Calu3 (cell line): ENCODE results near the gene EN2. TPM values are rescaled to one million over a fixed set of nuclear protein-coding genes. Genes with fewer than 3 reads are reported as not detected.

Source experiments
- BruUV-seq: library from RNA; stranded (reverse); fragments of 400-500 nt; replicated peaks from 2 replicates; lab custom pipeline; 2021; lab: Mats Ljungman, UMichigan
- CTCF ChIA-PET: fragments of 300-600 bp; sonication (Branson Sonifier 250); formaldehyde crosslinking; loops from one replicate; lab custom pipeline; 2022; ENCODE audit warnings: antibody characterized with exemption; lab: Charles Lee
- DNase-seq: peaks from one replicate; pipeline ENCODE4 v3.0.0; 2022
- H3K27ac Mint-ChIP-seq: one replicate; pipeline ENCODE4 v1.8.0; 2022; ENCODE audit warnings: mixed read lengths; ENCODE audit not compliant: unreplicated experiment
- H3K27me3 Mint-ChIP-seq: one replicate; pipeline ENCODE4 v1.8.0; 2022; ENCODE audit warnings: mixed read lengths; ENCODE audit not compliant: unreplicated experiment
- H3K36me3 Mint-ChIP-seq: one replicate; pipeline ENCODE4 v1.8.0; 2022; ENCODE audit warnings: mild to moderate bottlenecking, moderate library complexity, mixed read lengths; ENCODE audit not compliant: insufficient read depth, unreplicated experiment
- H3K4me1 Mint-ChIP-seq: one replicate; pipeline ENCODE4 v1.8.0; 2022; ENCODE audit warnings: mild to moderate bottlenecking, low read depth, mixed read lengths; ENCODE audit not compliant: unreplicated experiment
- H3K4me3 Mint-ChIP-seq: one replicate; pipeline ENCODE4 v1.8.0; 2022; ENCODE audit warnings: mild to moderate bottlenecking, low read depth, moderate library complexity, mixed read lengths; ENCODE audit not compliant: unreplicated experiment
- H3K9me3 Mint-ChIP-seq: one replicate; pipeline ENCODE4 v1.8.0; 2022; ENCODE audit warnings: low read depth, mixed read lengths; ENCODE audit not compliant: unreplicated experiment
- CTCF ChIP-seq: fragments of 200-600 bp; IDR thresholded peaks from one replicate; pipeline ENCODE4 v1.8.0; 2022; ENCODE audit warnings: antibody characterized with exemption; ENCODE audit not compliant: unreplicated experiment
- intact Hi-C: fragments of 100-400 bp; cut with micrococcal nuclease; formaldehyde crosslinking; loops from one replicate; pipeline ENCODE4 v1.10.0; 2022; ENCODE audit not compliant: unreplicated experiment
- total RNA-seq: library from RNA; stranded (reverse); gene quantifications from 2 replicates; pipeline ENCODE4 v1.2.3, GENCODE V29; 2022

The EN2 gene
- total RNA-seq, 1 experiment from 2014 or later: 3.2 TPM

GRCh38 chr7:155451840-155452239 lies 6.1 kb upstream of the EN2 start:
- H3K36me3 Mint-ChIP-seq: peaks cover 10% of the 10 kb centered on the region
- BruUV-seq: no TSS peak
- CTCF ChIA-PET: no interaction called here
- no peak overlapping the region for H3K27ac Mint-ChIP-seq
- intact Hi-C loops: no loop called here
- H3K27me3 Mint-ChIP-seq: peaks cover 100% of the 10 kb centered on the region
- peaks cover 15% of the 10 kb centered on the region for H3K4me1 Mint-ChIP-seq
- no peaks in the 10 kb centered on the region for H3K9me3 Mint-ChIP-seq
- H3K4me3 Mint-ChIP-seq: no peak overlapping the region
- DNase-seq: no peak
- no peak for TF ChIP-seq CTCF

GRCh38 chr7:155452505-155453295 lies 5.2 kb upstream of the EN2 start:
- intact Hi-C loops: no loop called here
- no peak for DNase-seq
- no peak overlapping the region for H3K27ac Mint-ChIP-seq
- CTCF ChIA-PET: interaction anchor here (0.6 kb wide), 2 partner anchors 140 to 191 kb away, joined by 6 to 13 read pairs; no protein-coding TSS in a partner anchor
- peaks cover 97% of the 10 kb centered on the region for H3K27me3 Mint-ChIP-seq
- no peak overlapping the region for H3K4me3 Mint-ChIP-seq
- H3K36me3 Mint-ChIP-seq: peaks cover 18% of the 10 kb centered on the region
- H3K9me3 Mint-ChIP-seq: no peaks in the 10 kb centered on the region
- TF ChIP-seq CTCF: no peak
- no TSS peak for BruUV-seq
- peaks cover 14% of the 10 kb centered on the region for H3K4me1 Mint-ChIP-seq

GRCh38 chr7:155453296-155454182 lies 4.4 kb upstream of the EN2 start:
- Mint-ChIP-seq H3K4me1 (peaks cover 8% of the 10 kb centered on the region), H3K27me3 (peaks cover 89% of the 10 kb centered on the region), H3K4me3 (no peak overlapping the region), H3K36me3 (peaks cover 25% of the 10 kb centered on the region), H3K27ac (no peak overlapping the region), H3K9me3 (no peaks in the 10 kb centered on the region)
- no peak for TF ChIP-seq CTCF
- CTCF ChIA-PET: interaction anchor here (0.6 kb wide), 2 partner anchors 139 to 190 kb away, joined by 6 to 13 read pairs; no protein-coding TSS in a partner anchor
- no TSS peak for BruUV-seq
- DNase-seq: no peak
- intact Hi-C loops: no loop called here

- Mint-ChIP-seq H3K9me3 (no peaks in the 10 kb centered on the region), H3K27ac (no peak overlapping the region), H3K4me1 (peaks cover 13% of the 10 kb centered on the region), H3K36me3 (peaks cover 30% of the 10 kb centered on the region), H3K27me3 (peaks cover 88% of the 10 kb centered on the region), H3K4me3 (no peak overlapping the region)
- no TSS peak for BruUV-seq
- no peak for TF ChIP-seq CTCF
- intact Hi-C loops: no loop called here
- DNase-seq: no peak
- CTCF ChIA-PET: no interaction called here
Measured at GRCh38 chr7:155454183-155455112, 3.5 kb upstream of the EN2 start.
